Heart left ventricle (tissue), 16 donors: Measurements from ENCODE around the gene DTD2. TPM values are rescaled to one million over a fixed set of nuclear protein-coding genes. Genes with fewer than 3 reads are reported as not detected.

ENCODE experiments used
- ATAC-seq, 4 donors: fragments of 200-7000 bp; cut with Tn5 transposase; one replicate each; pipeline ENCODE4 v1.9.1; 2020 to 2022; ENCODE audit warnings: moderate library complexity in 4 of 4, mild to moderate bottlenecking in 3 of 4, moderate number of reproducible peaks in 1 of 4
- DNase-seq, 5 donors: peaks; one replicate each; pipeline ENCODE4 v3.0.0-alpha.2; 2020
- H3K27ac ChIP-seq, 12 donors: fragments of 200-600 bp; sonication (generic) in 4 of 12; one replicate each; pipeline versions ENCODE4 v1.5.0 to v1.8.0; 2016 to 2022; ENCODE audit warnings: mild to moderate bottlenecking in 2 of 12
- H3K27me3 ChIP-seq, 9 donors: fragments of 200-600 bp; sonication (generic) in 2 of 9; one replicate each; pipeline versions ENCODE4 v1.5.1 to v1.8.0; 2016 to 2022; ENCODE audit warnings: mild to moderate bottlenecking in 3 of 9
- H3K36me3 ChIP-seq, 9 donors: fragments of 200-600 bp; sonication (generic) in 2 of 9; one replicate each; pipeline versions ENCODE4 v1.5.0 to v1.8.0; 2018 to 2022; ENCODE audit warnings: mild to moderate bottlenecking in 2 of 9
- H3K4me1 ChIP-seq, 12 donors: fragments of 200-600 bp; sonication (generic) in 4 of 12; one replicate each; pipeline versions ENCODE4 v1.5.0 to v1.8.0; 2016 to 2022; ENCODE audit warnings: mild to moderate bottlenecking in 3 of 12
- H3K4me3 ChIP-seq, 12 donors: fragments of 200-600 bp; sonication (generic) in 4 of 12; one replicate each; pipeline versions ENCODE4 v1.5.0 to v1.8.0; 2017 to 2022; ENCODE audit warnings: mild to moderate bottlenecking in 9 of 12, moderate library complexity in 4 of 12
- H3K9me3 ChIP-seq, 12 donors: fragments of 200-600 bp; sonication (generic) in 4 of 12; one replicate each; pipeline versions ENCODE4 v1.5.0 to v1.8.0; 2016 to 2022; ENCODE audit warnings: mild to moderate bottlenecking in 1 of 12
- CTCF ChIP-seq, 12 donors: fragments of 200-600 bp; sonication (generic) in 4 of 12; IDR thresholded peaks; one replicate each; pipeline versions ENCODE4 v1.5.0 to v1.8.0; 2018 to 2022; ENCODE audit warnings: antibody characterized with exemption in 12 of 12, mild to moderate bottlenecking in 5 of 12
- POLR2A ChIP-seq, 2 donors: fragments of 450-650 bp; IDR thresholded peaks; one replicate each; pipeline ENCODE4 v1.6.1; 2017; ENCODE audit warnings: antibody characterized with exemption in 2 of 2, mild to moderate bottlenecking in 2 of 2, moderate library complexity in 2 of 2
- WGBS, 4 donors: extraction: QIAGEN DNeasy Blood & Tissue Kit in 2 of 4; methylation state at CpG; one replicate each; pipeline versions ENCODE4 v1.1.5 to v1.1.7; 2013 to 2018; 5-methylcytosine and 5-hydroxymethylcytosine counted together
- intact Hi-C, 10 donors: fragments of 100-400 bp; cut with DNase I; formaldehyde crosslinking; loops; one replicate each; pipeline versions ENCODE4 v1.11.1 to v1.14.2; 2022
- polyA plus RNA-seq, 2 donors: library from polyadenylated mRNA; stranded (reverse); fragments of 200-250 nt; gene quantifications; one replicate each; pipeline ENCODE4 v1.2.3, GENCODE V29; 2013
- total RNA-seq, 9 donors: library from RNA; depleted of rRNA in 2 of 9; stranded (reverse); fragments of >200 nt in 2 of 9; fragmentation: NEBNext Ultra II Directional in 3 of 9; extraction: Animal tissue kit (Norgen Biotek cat#: 25700) in 3 of 9; gene quantifications; one replicate each; pipeline versions ENCODE4 v1.1.0 to v1.2.4, GENCODE V29; 2016 to 2023
- donor health status: ischemic (EF 13 %, LVEDD 7.1; RV severe dilation, severe dysfunction).
- donor health status: healthy with polysubstance abuse.
- donor health status: DM: no; HTN: yes; CAD: no.
- donor health status: DM: no; HTN: no; CAD: no.
- donor health status: ischemic (EF 25% LVEDD 6.9; RV normal size, moderate dysfunction).
- donor health status: ischemic (EF 25% LVEDD 5.7; RV mildly dilated, moderate dysfunction).
- donor health status: healthy.
- donor health status: DM: yes; HTN: yes; CAD: no.
- donor health status: ischemic (EF 35%, LVEDD 5.7; RV mildly dilated, moderate dysfunction).
- donor health status: nonischemic (EF 11% LVEDD 7.7; RV severe dilation, severe dysfunction).
- donor health status: DM: yes; HTN: yes; CAD: no.
- donor health status: PGD.
- donor health status: ischemic (EF 29% LVEDD 5.4; RV normal size, mild dysfunction).
- donor health status: nonischemic (EF 23%, LVEDD 6.1; RV moderate dilation, normal function).

The DTD2 gene
- total and polyA plus RNA-seq, 11 donors: 4.0 to 12.2 (median 8.2) TPM

GRCh38 chr14:31403707-31404106 lies 53.6 kb downstream of the DTD2 start:
- Histone ChIP-seq H3K4me1 (peaks cover 0 to 24% (median 5%) of the 10 kb centered on the region in 12 donors), H3K27ac (no peak overlapping the region), H3K9me3 (no peaks in the 10 kb centered on the region), H3K36me3 (peaks cover 0 to 42% (median 35%) of the 10 kb centered on the region in 9 donors), H3K4me3 (no peak overlapping the region), H3K27me3 (no peaks in the 10 kb centered on the region)
- DNase-seq (no peak), ATAC-seq (no peak)
- WGBS, 4 donors: 94 to 98% (median 96%) methylated on average over 3 of the region's 3 CpGs
- TF ChIP-seq CTCF (IDR thresholded peaks at IDR 0.05): no peak
- TF ChIP-seq POLR2A (IDR thresholded peaks at IDR 0.05): no peak
- intact Hi-C loops: loop anchor here in 1 of 10 donors (10.0 kb wide), 1 partner anchor 51 kb away; the partner anchor contains the start of gene DTD2

GRCh38 chr14:31402764-31403439 lies 54.4 kb downstream of the DTD2 start:
- intact Hi-C loops: loop anchor here in 1 of 10 donors (10.0 kb wide), 1 partner anchor 52 kb away; the partner anchor contains the start of gene DTD2
- Histone ChIP-seq H3K9me3 (no peaks in the 10 kb centered on the region), H3K36me3 (peaks cover 0 to 50% (median 43%) of the 10 kb centered on the region in 9 donors), H3K27me3 (no peaks in the 10 kb centered on the region), H3K4me1 (peaks cover 0 to 24% (median 5%) of the 10 kb centered on the region in 12 donors), H3K4me3 (no peak overlapping the region), H3K27ac (no peak overlapping the region)
- WGBS, 4 donors: 68 to 77% (median 74%) methylated on average over 2 of the region's 2 CpGs
- TF ChIP-seq CTCF (IDR thresholded peaks at IDR 0.05): no peak
- no peak for TF ChIP-seq POLR2A (IDR thresholded peaks at IDR 0.05)
- ATAC-seq (no peak), DNase-seq (no peak)

GRCh38 chr14:31401369-31401932 lies 55.9 kb downstream of the DTD2 start:
- Histone ChIP-seq H3K27me3 (no peaks in the 10 kb centered on the region), H3K36me3 (peaks cover 0 to 65% (median 54%) of the 10 kb centered on the region in 9 donors), H3K9me3 (no peaks in the 10 kb centered on the region), H3K4me1 (peaks cover 0 to 23% (median 5%) of the 10 kb centered on the region in 12 donors), H3K27ac (no peak overlapping the region), H3K4me3 (no peak overlapping the region)
- TF ChIP-seq POLR2A (IDR thresholded peaks at IDR 0.05) (no peak), CTCF (IDR thresholded peaks at IDR 0.05) (no peak)
- peak in 3 of 4 donors; percentile 60 to 76 (median 67) for ATAC-seq
- intact Hi-C loops: loop anchor here in 1 of 10 donors (10.0 kb wide), 1 partner anchor 53 kb away; the partner anchor contains the start of gene DTD2
- no peak for DNase-seq
- 80 to 89% (median 85%) methylated on average over 3 of the region's 3 CpGs for WGBS, 4 donors

GRCh38 chr14:31400031-31400638 lies 57.2 kb downstream of the DTD2 start:
- intact Hi-C loops: loop anchor here in 1 of 10 donors (10.0 kb wide), 1 partner anchor 55 kb away; the partner anchor contains the start of gene DTD2
- Histone ChIP-seq H3K9me3 (no peaks in the 10 kb centered on the region), H3K27ac (no peak overlapping the region), H3K27me3 (no peaks in the 10 kb centered on the region), H3K4me3 (no peak overlapping the region), H3K36me3 (peaks cover 0 to 78% (median 67%) of the 10 kb centered on the region in 9 donors), H3K4me1 (peaks cover 0 to 22% (median 2%) of the 10 kb centered on the region in 12 donors)
- TF ChIP-seq POLR2A (IDR thresholded peaks at IDR 0.05) (no peak), CTCF (IDR thresholded peaks at IDR 0.05) (no peak)
- no peak for ATAC-seq
- WGBS, 4 donors: 90 to 92% (median 91%) methylated on average over 5 of the region's 5 CpGs
- DNase-seq: no peak
